SJSA1 (cell line): ENCODE data around the gene CHD2. TPM values are rescaled to one million over a fixed set of nuclear protein-coding genes. Genes with fewer than 3 reads are reported as not detected.

ENCODE experiments used
- DNase-seq, 2 experiments: peaks; one replicate each; pipeline ENCODE4 v3.0.0-alpha.2; 2015 to 2020; ENCODE audit warnings: low spot score in 2 of 2, low read depth in 1 of 2
- H3K27ac ChIP-seq: fragments of 250-450 bp; sonication (Bioruptor Pico); 2 replicates; pipeline ENCODE4 v1.5.1; 2020; ENCODE audit warnings: mild to moderate bottlenecking, moderate library complexity
- H3K27me3 ChIP-seq: fragments of 250-450 bp; sonication (Bioruptor Pico); replicated peaks from 2 replicates; pipeline ENCODE4 v1.5.1; 2020; ENCODE audit warnings: mild to moderate bottlenecking, moderate library complexity
- H3K36me3 ChIP-seq: fragments of 250-450 bp; sonication (Bioruptor Pico); 2 replicates; pipeline ENCODE4 v1.5.1; 2020; ENCODE audit warnings: mild to moderate bottlenecking
- H3K4me1 ChIP-seq: fragments of 250-450 bp; sonication (Bioruptor Pico); replicated peaks from 2 replicates; pipeline ENCODE4 v1.6.1; 2021; ENCODE audit warnings: mild to moderate bottlenecking
- H3K4me3 ChIP-seq: fragments of 250-450 bp; sonication (Bioruptor Pico); 2 replicates; pipeline ENCODE4 v1.5.1; 2020; ENCODE audit warnings: mild to moderate bottlenecking
- H3K9me3 ChIP-seq: fragments of 250-450 bp; sonication (Bioruptor Pico); replicated peaks from 2 replicates; pipeline ENCODE4 v1.5.1; 2020; ENCODE audit warnings: mild to moderate bottlenecking
- total RNA-seq: library from RNA; depleted of rRNA; stranded (reverse); fragments of >200 nt; shearing (Covaris generic); gene quantifications from 2 replicates; pipeline ENCODE4 v1.2.3, GENCODE V29; 2014

The CHD2 gene
- total RNA-seq, 1 experiment from 2014 or later: 37.6 TPM

DNA sequence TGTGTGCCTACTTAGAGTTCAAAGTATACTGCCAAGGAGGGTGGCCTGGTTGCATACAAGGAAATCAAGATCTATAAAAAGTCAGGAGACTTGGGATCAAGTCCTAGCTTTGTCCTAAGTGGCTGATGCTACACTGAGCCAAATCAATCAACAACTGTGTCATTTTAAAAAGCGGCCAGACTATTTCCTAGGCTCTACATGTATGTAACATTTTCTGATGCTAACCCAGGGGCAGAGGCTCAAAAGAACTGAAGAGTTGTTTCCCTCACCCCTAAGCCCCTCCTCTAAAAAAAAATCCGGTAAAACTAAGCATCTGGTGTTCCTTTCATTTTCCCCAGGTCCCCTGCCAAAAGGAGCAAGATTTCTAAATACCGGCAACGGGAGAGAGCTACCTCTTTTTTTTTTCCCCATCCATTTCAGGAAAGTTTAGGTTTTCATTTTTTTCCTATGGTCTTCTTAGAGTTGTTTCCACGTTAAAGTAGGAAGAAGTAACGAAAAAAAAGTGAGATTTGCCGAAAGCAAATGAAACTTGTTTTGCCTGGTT is 18.8 kb upstream of the CHD2 start:
- Histone ChIP-seq H3K36me3 (peaks cover 35% of the 10 kb centered on the region), H3K27ac (peak overlapping the region; percentile 62), H3K9me3 (no peaks in the 10 kb centered on the region), H3K4me3 (peak overlapping the region; percentile 22), H3K27me3 (no peaks in the 10 kb centered on the region), H3K4me1 (peaks cover 23% of the 10 kb centered on the region)
- peak in 1 of 2 experiments; percentile 54 for DNase-seq

DNA sequence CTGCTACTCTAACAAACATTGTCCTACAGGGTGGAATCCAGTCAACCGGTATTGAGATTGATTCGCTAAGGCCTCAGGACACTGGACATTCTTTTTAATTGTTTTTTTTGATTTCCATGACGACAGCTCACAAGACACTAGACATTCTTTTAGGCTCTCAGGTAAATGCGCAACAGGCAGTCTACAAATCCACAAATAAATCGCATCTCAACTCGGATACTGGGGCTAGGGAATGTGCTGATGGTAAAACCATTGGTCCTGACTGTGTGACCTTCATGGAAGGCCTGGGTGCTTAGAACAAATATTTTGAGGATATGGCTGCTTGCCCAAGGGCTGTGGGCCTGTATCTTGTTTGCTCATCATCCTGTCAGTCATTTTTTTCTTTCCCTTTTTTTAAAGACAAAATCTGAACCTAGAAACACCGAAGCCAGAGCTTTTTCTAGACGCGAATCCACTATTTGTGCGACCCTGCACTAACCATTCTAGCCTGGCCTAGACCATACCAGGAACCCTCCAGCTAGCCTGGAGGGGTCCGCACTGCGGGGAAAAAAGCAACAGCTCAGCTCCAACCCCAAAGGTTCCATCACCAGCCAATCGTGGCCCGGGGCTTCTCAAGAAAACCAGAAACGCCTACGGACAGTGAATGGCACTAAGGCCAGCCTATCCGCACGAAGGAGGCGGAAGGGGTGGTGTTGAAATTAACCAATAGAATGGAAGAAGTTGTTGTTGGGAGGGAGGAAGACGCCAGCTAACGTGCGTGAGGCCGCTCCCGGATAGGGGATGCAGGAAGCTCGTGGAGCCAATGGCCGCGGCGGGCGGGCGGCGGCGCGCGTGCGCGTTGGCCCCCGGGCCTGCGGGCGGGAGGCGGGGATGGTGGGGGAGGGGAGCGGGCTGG is 18.1 kb upstream of the CHD2 start:
- peak; percentile 99 to 100 for DNase-seq
- Histone ChIP-seq H3K9me3 (no peaks in the 10 kb centered on the region), H3K4me3 (peak overlapping the region; percentile 86), H3K27ac (peak overlapping the region; percentile 62), H3K36me3 (peaks cover 43% of the 10 kb centered on the region), H3K4me1 (peaks cover 23% of the 10 kb centered on the region), H3K27me3 (no peaks in the 10 kb centered on the region)

DNA sequence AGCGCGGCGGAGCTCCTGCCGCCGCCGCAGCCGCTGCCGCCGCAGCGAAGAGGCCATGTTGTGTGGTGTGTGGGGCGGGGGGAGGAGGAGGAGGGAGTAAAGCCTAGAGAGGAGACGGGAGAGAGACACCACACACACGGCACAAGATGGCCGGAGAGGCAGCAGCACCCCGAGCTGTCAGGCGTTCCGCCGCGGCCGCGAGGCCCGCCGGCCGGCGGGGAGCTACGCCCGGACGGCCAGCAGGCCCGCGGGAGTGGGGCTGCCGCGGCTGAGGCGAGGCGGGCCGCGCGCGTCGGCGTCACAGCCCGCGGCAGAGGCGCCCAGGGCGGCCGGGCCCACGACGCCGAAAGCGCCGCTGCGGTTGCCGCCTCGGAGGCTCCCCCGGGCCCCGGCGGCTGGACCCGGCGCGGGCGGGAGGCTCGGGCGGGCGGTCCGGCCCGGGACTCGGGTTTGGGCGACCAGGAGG is 17.4 kb upstream of the CHD2 start:
- no peaks in the 10 kb centered on the region for H3K9me3 ChIP-seq
- peak overlapping the region; percentile 93 for H3K27ac ChIP-seq
- no peak for DNase-seq
- no peaks in the 10 kb centered on the region for H3K27me3 ChIP-seq
- peaks cover 48% of the 10 kb centered on the region for H3K36me3 ChIP-seq
- peak overlapping the region; percentile 86 for H3K4me3 ChIP-seq
- H3K4me1 ChIP-seq: peaks cover 23% of the 10 kb centered on the region

DNA sequence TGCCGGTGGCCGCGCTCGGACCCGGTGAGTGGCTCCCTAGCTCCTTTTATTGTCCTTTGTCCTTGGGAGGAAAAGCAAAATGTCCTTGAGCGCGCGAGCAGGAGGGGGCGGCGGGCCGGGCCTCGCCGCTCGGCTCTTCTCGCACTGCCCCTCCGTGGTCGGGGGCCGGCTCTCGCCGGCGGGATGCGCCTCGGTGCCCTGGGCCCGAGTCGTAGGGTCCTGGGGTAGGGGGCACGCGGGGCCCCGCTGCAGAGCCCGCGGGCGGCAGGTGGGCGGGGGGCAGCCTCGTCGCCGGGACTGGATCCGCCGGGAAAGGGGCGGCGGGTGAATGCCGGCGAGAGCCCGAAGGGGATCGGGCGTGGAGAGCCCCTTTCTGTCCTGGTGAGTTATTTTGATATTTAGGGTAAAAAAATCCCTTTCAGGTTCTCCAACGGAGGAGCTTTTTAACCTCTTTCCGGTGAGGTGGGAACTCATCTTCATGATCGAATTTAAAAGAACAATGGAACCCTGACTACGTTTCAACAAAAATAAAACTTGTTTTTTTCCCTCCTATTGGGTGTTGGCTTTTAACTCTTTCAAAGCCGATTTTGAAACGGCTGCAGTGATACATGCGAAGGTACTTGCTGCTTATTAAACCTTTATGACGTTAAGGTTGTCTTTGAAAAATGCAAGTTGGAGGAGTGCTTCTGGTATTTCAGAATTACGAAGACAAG is 16.8 kb upstream of the CHD2 start:
- no peaks in the 10 kb centered on the region for H3K27me3 ChIP-seq
- H3K27ac ChIP-seq: peak overlapping the region; percentile 93
- no peaks in the 10 kb centered on the region for H3K9me3 ChIP-seq
- peaks cover 54% of the 10 kb centered on the region for H3K36me3 ChIP-seq
- DNase-seq: peak in 1 of 2 experiments; percentile 55
- H3K4me1 ChIP-seq: peaks cover 23% of the 10 kb centered on the region
- H3K4me3 ChIP-seq: peak overlapping the region; percentile 86

DNA sequence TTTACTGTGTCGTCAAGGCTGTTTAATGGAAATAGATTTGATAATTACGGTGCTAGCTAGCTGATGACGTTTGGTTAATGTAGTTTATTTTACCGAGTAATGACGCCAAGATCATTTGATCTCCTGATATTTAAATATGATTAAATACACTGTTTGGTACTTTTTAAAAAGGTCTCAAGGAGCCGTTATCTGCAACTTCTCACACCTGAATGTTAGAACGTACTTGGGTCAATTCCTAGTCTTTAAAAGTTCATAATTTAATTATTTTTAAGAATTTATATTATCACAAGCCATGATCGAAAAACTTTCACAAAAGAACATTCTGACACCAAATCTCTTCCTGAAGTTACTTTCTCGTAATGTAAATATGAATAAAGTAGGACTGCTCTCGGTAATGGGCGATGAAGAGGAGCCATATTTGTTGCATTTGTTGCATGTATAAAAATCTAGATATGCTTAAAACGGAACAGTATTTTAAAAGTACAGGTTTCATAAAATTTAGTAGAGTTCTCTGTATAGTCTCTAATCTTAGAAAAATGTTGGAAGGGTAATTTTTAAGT is 16.2 kb upstream of the CHD2 start:
- Histone ChIP-seq H3K27ac (peak overlapping the region; percentile 93), H3K27me3 (no peaks in the 10 kb centered on the region), H3K4me3 (peak overlapping the region; percentile 86), H3K4me1 (peaks cover 23% of the 10 kb centered on the region), H3K9me3 (no peaks in the 10 kb centered on the region), H3K36me3 (peaks cover 61% of the 10 kb centered on the region)
- DNase-seq: peak in 1 of 2 experiments; percentile 36

DNA sequence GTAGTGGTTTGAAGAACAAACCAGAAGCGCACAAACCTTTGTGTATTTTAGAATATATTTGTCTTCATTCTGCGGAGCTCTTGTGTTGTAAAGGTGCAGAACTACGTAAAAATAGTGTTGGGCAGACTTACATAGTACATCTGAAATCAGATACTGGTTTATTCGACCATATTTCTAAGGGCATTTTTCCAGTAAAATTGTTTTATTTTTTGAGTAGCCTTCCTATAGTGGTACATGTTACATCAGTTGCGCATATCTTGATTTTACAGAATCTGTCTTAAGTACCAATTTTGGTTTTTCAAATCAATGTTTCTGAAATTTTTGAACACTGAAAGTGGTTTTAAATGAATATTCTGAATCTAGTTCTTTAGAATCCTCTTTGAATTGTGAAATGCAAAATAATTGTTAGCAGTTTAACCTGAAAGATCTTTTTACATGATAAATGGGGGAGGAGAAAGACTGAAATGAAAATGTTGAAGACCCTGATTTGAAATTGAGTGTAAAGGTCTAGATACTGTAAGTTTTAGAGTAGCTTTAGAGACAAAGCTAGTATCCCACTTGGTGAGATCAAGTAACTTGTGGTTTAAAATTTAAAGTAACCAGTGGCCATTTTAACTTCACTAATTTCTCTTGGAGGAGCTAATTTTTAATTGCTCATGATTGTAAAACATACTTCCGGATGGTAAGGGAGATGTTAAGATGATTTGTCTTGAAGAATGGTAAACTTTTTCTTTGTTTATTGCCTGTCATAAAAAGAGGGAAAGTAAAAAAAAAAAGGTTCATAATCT is 15.5 kb upstream of the CHD2 start:
- Histone ChIP-seq H3K27me3 (no peaks in the 10 kb centered on the region), H3K9me3 (no peaks in the 10 kb centered on the region), H3K4me3 (peak overlapping the region; percentile 86), H3K36me3 (peaks cover 65% of the 10 kb centered on the region), H3K27ac (peak overlapping the region; percentile 93), H3K4me1 (peaks cover 23% of the 10 kb centered on the region)
- peak in 1 of 2 experiments; percentile 50 for DNase-seq

DNA sequence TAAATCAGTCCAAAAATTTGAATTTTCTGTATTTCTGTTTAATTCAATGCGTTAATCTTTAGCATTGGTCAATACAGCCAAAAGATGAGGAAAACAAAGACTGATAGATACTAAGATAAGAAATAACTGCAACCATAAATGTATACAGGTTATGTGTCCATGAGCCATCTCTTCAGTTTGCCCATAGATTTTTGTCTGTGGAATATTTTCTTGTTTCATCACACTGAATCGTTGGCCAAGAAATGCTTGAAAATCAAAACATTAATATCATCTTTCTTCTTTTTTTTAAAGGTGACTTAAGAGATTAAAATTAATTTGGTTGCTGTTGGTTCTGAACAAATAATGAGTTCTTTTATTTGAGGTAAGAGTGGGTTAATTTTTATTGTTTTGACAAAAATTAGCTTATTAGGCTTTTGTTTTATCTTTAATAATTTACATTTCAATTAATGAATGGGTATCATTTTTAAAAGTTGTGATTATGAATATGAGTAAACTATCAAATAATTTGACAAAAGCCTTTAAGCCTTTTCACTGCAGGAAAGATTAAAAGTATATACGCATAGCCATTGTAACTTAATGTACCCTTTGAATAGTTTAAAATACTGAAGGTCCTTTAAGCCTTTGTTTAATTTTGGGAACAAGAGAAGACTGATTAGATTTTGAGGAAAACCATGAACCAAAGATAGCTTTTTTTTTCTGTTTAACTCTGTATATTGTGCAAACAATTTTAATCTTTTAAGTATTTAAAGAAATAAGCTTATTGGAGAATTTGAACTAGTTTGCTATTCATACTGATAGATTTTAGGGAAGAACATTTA is 14.7 kb upstream of the CHD2 start:
- peaks cover 23% of the 10 kb centered on the region for H3K4me1 ChIP-seq
- H3K27ac ChIP-seq: peak overlapping the region; percentile 93
- H3K9me3 ChIP-seq: no peaks in the 10 kb centered on the region
- H3K4me3 ChIP-seq: peak overlapping the region; percentile 86
- no peak for DNase-seq
- H3K36me3 ChIP-seq: peaks cover 73% of the 10 kb centered on the region
- no peaks in the 10 kb centered on the region for H3K27me3 ChIP-seq

DNA sequence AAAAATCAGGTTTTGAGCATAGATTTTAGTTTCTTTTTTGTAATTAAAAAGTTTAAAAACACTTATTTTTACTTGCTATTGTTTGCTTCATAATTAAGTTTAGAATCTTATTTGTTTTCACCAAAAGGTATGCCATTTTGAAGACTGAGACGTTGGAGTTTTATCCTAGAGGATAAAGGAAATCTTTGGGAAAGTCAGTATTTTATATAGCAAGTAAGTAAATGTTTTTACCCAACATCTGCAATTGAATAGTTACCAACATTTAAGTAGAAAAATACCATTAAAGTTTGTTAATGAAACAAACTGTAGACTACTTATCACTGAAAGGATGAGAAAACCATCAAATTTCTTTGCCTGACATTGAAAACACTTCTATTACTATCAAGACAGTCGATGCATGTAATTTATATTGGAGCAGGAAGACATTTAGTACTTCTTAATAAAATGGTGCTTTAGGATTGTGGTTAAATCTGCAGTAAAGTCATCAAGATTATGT is 14.0 kb upstream of the CHD2 start:
- Histone ChIP-seq H3K27me3 (no peaks in the 10 kb centered on the region), H3K27ac (no peak overlapping the region), H3K36me3 (peaks cover 80% of the 10 kb centered on the region), H3K9me3 (no peaks in the 10 kb centered on the region), H3K4me1 (peaks cover 18% of the 10 kb centered on the region), H3K4me3 (no peak overlapping the region)
- DNase-seq: no peak

DNA sequence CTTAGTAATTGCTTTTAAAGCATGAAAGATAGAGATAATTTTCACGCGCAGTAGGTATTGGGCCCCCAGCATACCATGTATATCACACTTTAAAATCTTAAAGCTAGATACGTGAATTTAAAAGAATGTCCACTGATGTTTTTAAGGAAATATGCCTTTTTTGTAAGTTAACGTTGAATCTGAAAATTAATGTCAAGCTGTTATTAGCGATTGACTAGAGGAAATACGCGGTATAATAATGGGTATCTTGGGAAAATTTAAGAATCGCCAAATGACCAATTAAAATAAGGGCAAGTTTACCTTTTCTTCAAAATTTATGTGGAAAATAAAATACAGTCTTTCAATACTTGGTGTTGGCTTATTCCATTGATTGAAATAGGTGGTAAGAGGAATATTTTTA is 13.3 kb upstream of the CHD2 start:
- Histone ChIP-seq H3K27ac (no peak overlapping the region), H3K9me3 (no peaks in the 10 kb centered on the region), H3K4me1 (peaks cover 10% of the 10 kb centered on the region), H3K4me3 (no peak overlapping the region), H3K36me3 (peaks cover 87% of the 10 kb centered on the region), H3K27me3 (no peaks in the 10 kb centered on the region)
- no peak for DNase-seq

DNA sequence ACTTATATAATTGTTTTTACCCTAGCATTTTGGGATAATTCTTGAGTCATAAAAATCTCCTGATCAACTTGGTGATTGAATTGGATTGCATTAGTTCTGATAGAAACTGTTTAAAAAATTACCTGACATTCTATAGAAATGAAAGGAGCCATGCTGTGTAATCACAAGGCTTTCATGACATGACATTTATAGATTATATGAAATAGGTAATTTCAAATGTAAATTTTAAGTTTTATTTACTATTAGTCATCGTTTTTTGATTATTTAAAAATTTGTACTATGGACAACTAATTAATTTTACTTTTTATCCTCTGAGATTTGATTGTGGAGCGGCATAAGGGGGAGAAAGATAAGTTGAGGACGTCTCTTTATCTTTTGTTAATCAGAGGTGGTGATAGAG is 12.3 kb upstream of the CHD2 start:
- no peak for DNase-seq
- no peaks in the 10 kb centered on the region for H3K27me3 ChIP-seq
- no peak overlapping the region for H3K27ac ChIP-seq
- 0 out of 2 replicates have a peak, but pooled peaks cover 7% of the 10 kb centered on the region for H3K4me1 ChIP-seq
- H3K36me3 ChIP-seq: peaks cover 95% of the 10 kb centered on the region
- no peak overlapping the region for H3K4me3 ChIP-seq
- H3K9me3 ChIP-seq: no peaks in the 10 kb centered on the region

DNA sequence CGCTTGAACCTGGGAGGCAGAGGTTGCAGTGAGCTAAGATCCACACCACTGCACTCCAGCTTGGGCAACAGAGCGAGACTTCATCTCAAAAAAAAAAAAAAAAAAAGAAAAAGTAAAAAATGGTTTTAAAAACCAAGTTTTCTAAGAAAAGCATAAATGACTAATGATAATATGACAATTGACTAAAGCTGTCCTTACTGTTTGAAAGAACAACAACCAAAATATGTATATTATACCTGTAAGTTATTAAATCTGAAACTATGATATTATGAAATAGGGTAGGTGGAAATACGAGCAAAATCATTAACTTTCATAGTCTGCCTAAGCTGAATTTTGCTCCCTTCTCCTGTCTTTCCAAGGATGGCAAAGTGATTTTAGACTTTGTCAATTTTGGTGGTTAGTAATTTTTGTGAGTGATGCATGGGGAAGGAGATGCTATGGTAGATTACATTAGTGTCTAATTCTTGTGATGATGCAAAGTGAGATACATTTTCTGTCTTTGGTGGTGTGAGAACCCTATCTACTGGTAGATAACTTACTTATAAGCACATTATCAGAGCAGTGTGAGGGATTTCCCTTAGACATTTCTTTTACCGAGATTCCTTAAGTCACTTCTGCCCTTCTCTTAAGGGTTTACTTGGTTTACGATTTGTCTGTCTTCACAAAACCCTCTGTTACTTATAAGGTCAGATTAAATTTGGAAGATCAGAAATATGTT is 10.6 kb upstream of the CHD2 start:
- no peak for DNase-seq
- H3K4me1 ChIP-seq: 0 out of 2 replicates have a peak, but pooled peaks cover 7% of the 10 kb centered on the region
- H3K9me3 ChIP-seq: no peaks in the 10 kb centered on the region
- H3K27ac ChIP-seq: no peak overlapping the region
- H3K27me3 ChIP-seq: no peaks in the 10 kb centered on the region
- H3K36me3 ChIP-seq: peaks cover 95% of the 10 kb centered on the region
- no peak overlapping the region for H3K4me3 ChIP-seq
